Sigmoid colon (tissue), 4 donors: ENCODE results near the gene DHX8.

ENCODE experiments used
- CTCF ChIP-seq, 4 experiments: fragments of 450-650 bp in 3 of 4; fragments of 200-600 bp in 1 of 4; IDR thresholded peaks; one replicate each; pipeline ENCODE4 v1.5.1; 2016 to 2019; ENCODE audit warnings: antibody characterized with exemption in 4 of 4, mild to moderate bottlenecking in 3 of 4, moderate library complexity in 2 of 4
- POLR2AphosphoS5 ChIP-seq, 4 donors: sonication (generic); formaldehyde crosslinking; IDR thresholded peaks; one replicate each; pipeline ENCODE4 v1.6.1; 2017; ENCODE audit warnings: antibody characterized with exemption in 4 of 4

DNA sequence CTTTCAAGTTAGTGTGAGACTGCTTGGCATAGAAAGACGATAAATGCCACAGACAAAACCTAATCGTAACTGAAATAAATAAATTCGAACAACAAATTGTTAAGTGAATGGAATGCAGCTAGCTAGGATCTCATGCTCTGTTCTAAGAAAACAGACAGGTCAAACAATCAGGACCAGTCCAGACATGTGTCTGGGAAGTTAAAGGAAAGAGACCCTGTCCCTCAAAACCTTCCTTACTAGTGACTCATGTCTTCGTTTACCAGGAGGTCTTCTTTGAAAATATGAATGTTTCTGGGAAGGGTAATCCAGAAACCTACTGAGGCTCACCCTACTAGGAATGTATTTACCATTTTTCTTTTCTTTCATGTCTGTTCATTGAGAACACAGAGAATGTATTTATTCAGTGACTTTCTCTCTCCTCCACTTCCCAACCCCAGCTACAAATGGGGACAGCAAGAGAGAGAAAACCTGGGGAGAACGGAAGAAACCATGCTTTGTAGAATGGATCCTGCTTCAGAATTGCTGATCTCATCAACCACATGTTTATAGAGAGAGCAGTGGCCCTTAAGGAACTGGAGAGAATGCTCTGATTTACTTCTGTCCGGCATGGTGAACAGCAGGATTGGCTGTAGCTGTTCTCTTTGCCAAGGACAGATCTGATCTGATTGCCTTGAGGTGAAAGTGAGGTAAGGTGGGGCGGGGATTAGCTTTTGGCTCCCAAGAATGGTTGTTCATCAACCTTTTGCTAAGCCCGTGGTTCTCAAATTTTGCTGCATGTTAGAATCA is 39.4 kb upstream of the DHX8 start:
- no peak for TF ChIP-seq CTCF (IDR thresholded peaks at IDR 0.05)
- TF ChIP-seq POLR2AphosphoS5 (IDR thresholded peaks at IDR 0.05): no peak
